Hematopoietic multipotent progenitor cell treated with erythropoietin and hydrocortisone succinate and interleukin-3 and kit ligand, for 6 days (in vitro differentiated cells): ENCODE measurements around the gene GHRH.
A peak's percentile ranks its signal among the peaks of the same experiment; 100 is the strongest.

Experiments
- DNase-seq: peaks from one replicate; pipeline ENCODE4 v3.0.0-alpha.2; 2015

The GHRH gene

GRCh38 chr20:37235065-37235464 is 26.5 kb downstream of the GHRH start:
- no peak for DNase-seq

- DNase-seq = no peak
Observed at GRCh38 chr20:37234254-37234581, 27.4 kb downstream of the GHRH start.

- no peak for DNase-seq
Observed at GRCh38 chr20:37233548-37234253, 27.9 kb downstream of the GHRH start.

- no peak for DNase-seq
Observed at GRCh38 chr20:37231947-37232630, 29.5 kb downstream of the GHRH start.

- DNase-seq = no peak
Observed at GRCh38 chr20:37230200-37230599, 31.4 kb downstream of the GHRH start.

GRCh38 chr20:37229357-37229756 is 32.3 kb downstream of the GHRH start:
- no peak for DNase-seq

- no peak for DNase-seq
Observed at GRCh38 chr20:37228656-37229055, 33.0 kb downstream of the GHRH start.

- DNase-seq = no peak
Observed at GRCh38 chr20:37228082-37228481, 33.5 kb downstream of the GHRH start.

- DNase-seq = no peak
Observed at GRCh38 chr20:37226889-37227288, 34.7 kb downstream of the GHRH start.

GRCh38 chr20:37225146-37225545 is 36.5 kb downstream of the GHRH start:
- DNase-seq = no peak

GRCh38 chr20:37223053-37223452 is 38.6 kb downstream of the GHRH start:
- DNase-seq = peak; percentile 72

- DNase-seq = no peak
Observed at GRCh38 chr20:37222086-37222485, 39.5 kb downstream of the GHRH start.

- DNase-seq = peak; percentile 28
Observed at GRCh38 chr20:37220731-37221130, 40.9 kb downstream of the GHRH start.

- no peak for DNase-seq
Observed at GRCh38 chr20:37219751-37220668, 41.6 kb downstream of the GHRH start.

- DNase-seq = no peak
Observed at GRCh38 chr20:37218976-37219375, 42.6 kb downstream of the GHRH start.

GRCh38 chr20:37218441-37218840 is 43.2 kb downstream of the GHRH start:
- no peak for DNase-seq

- DNase-seq = no peak
Observed at GRCh38 chr20:37209661-37210314, 51.8 kb downstream of the GHRH start.

GRCh38 chr20:37209193-37209592 is 52.4 kb downstream of the GHRH start:
- no peak for DNase-seq

GRCh38 chr20:37207171-37207570 is 54.4 kb downstream of the GHRH start:
- no peak for DNase-seq

- no peak for DNase-seq
Observed at GRCh38 chr20:37205794-37206193, 55.8 kb downstream of the GHRH start.

GRCh38 chr20:37205130-37205529 is 56.5 kb downstream of the GHRH start:
- DNase-seq = no peak

- no peak for DNase-seq
Observed at GRCh38 chr20:37204056-37204455, 57.6 kb downstream of the GHRH start.

- peak; percentile 75 for DNase-seq
Observed at GRCh38 chr20:37202267-37202943, 59.2 kb downstream of the GHRH start.
